Testis (tissue), 2 donors: ENCODE data around the gene AAK1.

ENCODE experiments used
- POLR2A ChIP-seq: fragments of 450-650 bp; IDR thresholded peaks from one replicate; pipeline ENCODE4 v1.6.1; 2017; ENCODE audit warnings: antibody characterized with exemption, mild to moderate bottlenecking, moderate library complexity
- TF ChIP-seq, protein P1 (sequence below), 3 experiments: fragments of 450-650 bp in 2 of 3; fragments of 200-600 bp in 1 of 3; sonication (generic) in 1 of 3; IDR thresholded peaks; one replicate each; pipeline ENCODE4 v1.5.1; 2016 to 2019; ENCODE audit warnings: antibody characterized with exemption in 3 of 3, mild to moderate bottlenecking in 2 of 3, moderate library complexity in 1 of 3

- TF ChIP-seq, protein P1, sequence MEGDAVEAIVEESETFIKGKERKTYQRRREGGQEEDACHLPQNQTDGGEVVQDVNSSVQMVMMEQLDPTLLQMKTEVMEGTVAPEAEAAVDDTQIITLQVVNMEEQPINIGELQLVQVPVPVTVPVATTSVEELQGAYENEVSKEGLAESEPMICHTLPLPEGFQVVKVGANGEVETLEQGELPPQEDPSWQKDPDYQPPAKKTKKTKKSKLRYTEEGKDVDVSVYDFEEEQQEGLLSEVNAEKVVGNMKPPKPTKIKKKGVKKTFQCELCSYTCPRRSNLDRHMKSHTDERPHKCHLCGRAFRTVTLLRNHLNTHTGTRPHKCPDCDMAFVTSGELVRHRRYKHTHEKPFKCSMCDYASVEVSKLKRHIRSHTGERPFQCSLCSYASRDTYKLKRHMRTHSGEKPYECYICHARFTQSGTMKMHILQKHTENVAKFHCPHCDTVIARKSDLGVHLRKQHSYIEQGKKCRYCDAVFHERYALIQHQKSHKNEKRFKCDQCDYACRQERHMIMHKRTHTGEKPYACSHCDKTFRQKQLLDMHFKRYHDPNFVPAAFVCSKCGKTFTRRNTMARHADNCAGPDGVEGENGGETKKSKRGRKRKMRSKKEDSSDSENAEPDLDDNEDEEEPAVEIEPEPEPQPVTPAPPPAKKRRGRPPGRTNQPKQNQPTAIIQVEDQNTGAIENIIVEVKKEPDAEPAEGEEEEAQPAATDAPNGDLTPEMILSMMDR (IDR thresholded peaks at IDR 0.05) = no peak
- TF ChIP-seq POLR2A = no peak
These were observed 1.4 kb downstream of the AAK1 start for GRCh38 chr2:69641887-69642708.
